GM12878 (cell line): ENCODE data around the gene PTGFRN. TPM values are rescaled to one million over a fixed set of nuclear protein-coding genes. Genes with fewer than 3 reads are reported as not detected.

Source experiments
- ATAC-seq: fragments of 200-7000 bp; cut with Tn5 transposase; 3 replicates; pipeline ENCODE4 v1.9.1; 2020; ENCODE audit warnings: mild to moderate bottlenecking, moderate library complexity
- BruUV-seq: library from RNA; stranded (reverse); fragments of 400-500 nt; replicated peaks from 2 replicates; lab custom pipeline; 2021; lab: Mats Ljungman, UMichigan
- CTCF ChIA-PET: fragments of 300-600 bp; sonication (Branson Sonifier 250); formaldehyde crosslinking; extraction: SDS; loops from one replicate; lab custom pipeline; 2021; ENCODE audit warnings: inconsistent platforms; lab: Yijun Ruan, JAX
- POLR2A ChIA-PET: fragments of 350-600 bp; formaldehyde crosslinking; extraction: SDS; loops from one replicate; lab custom pipeline; 2021; ENCODE audit warnings: inconsistent platforms; lab: Charles Lee
- RAD21 ChIA-PET: fragments of 300-600 bp; sonication (Branson Sonifier 250); formaldehyde crosslinking; loops from one replicate; lab custom pipeline; 2023; ENCODE audit warnings: antibody characterized with exemption; ENCODE audit not compliant: unreplicated experiment; lab: Charles Lee
- SMC1A ChIA-PET: fragments of 300-600 bp; sonication (Branson Sonifier 250); formaldehyde crosslinking; loops from one replicate; lab custom pipeline; 2023; ENCODE audit not compliant: unreplicated experiment, uncharacterized antibody; lab: Charles Lee
- DNase-seq: peaks from one replicate; pipeline ENCODE4 v3.0.0-alpha.2; 2011; ENCODE audit warnings: low read depth, low spot score
- FAIRE-seq: peaks from 3 replicates; lab custom pipeline; 2011; peaks lifted over from hg19 to GRCh38; lab: Jason Lieb, UNC
- H2AFZ ChIP-seq: 2 replicates; pipeline ENCODE4 v1.6.0; 2011; ENCODE audit warnings: low read depth, low read length, control low read depth; ENCODE audit not compliant: control insufficient read depth
- H3K27ac ChIP-seq: 2 replicates; pipeline ENCODE4 v1.5.1; 2011; ENCODE audit warnings: control low read depth; ENCODE audit not compliant: control insufficient read depth, insufficient read depth
- H3K27me3 ChIP-seq, 2 experiments: replicated peaks in 1 of 2; 2 replicates each; pipeline versions ENCODE4 v1.6.0 to v1.6.1; 2011; ENCODE audit warnings: low read length in 1 of 2; ENCODE audit not compliant: control insufficient read depth in 2 of 2, insufficient read depth in 2 of 2
- H3K36me3 ChIP-seq, 2 experiments: 2 replicates each; pipeline ENCODE4 v1.5.1; 2011; ENCODE audit warnings: low read length in 1 of 2; ENCODE audit not compliant: control insufficient read depth in 2 of 2, insufficient read depth in 2 of 2
- H3K4me1 ChIP-seq: 2 replicates; pipeline ENCODE4 v1.6.1; 2011; ENCODE audit warnings: mild to moderate bottlenecking, low read length, moderate library complexity, mixed read lengths; ENCODE audit not compliant: control insufficient read depth, insufficient read depth
- H3K4me2 ChIP-seq: 2 replicates; pipeline ENCODE4 v1.6.0; 2011; ENCODE audit warnings: control low read depth; ENCODE audit not compliant: control insufficient read depth, insufficient read depth
- H3K4me3 ChIP-seq: fragments of 200-600 bp; sonication (generic); 2 replicates; pipeline ENCODE4 v1.5.1; 2016
- H3K79me2 ChIP-seq: 2 replicates; pipeline ENCODE4 v1.6.0; 2011; ENCODE audit warnings: low read length; ENCODE audit not compliant: control insufficient read depth, insufficient read depth
- H3K9ac ChIP-seq: 2 replicates; pipeline ENCODE4 v1.8.0; 2011; ENCODE audit warnings: low read length, control low read depth, mixed read lengths; ENCODE audit not compliant: control insufficient read depth, insufficient read depth
- H3K9me3 ChIP-seq: replicated peaks from 3 replicates; pipeline ENCODE4 v1.5.1; 2011; ENCODE audit warnings: mild to moderate bottlenecking, low read length; ENCODE audit not compliant: control insufficient read depth, insufficient read depth
- H4K20me1 ChIP-seq: 2 replicates; pipeline ENCODE4 v1.6.0; 2011; ENCODE audit not compliant: control insufficient read depth, insufficient read depth
- CREB1 ChIP-seq: IDR thresholded peaks from 2 replicates; pipeline ENCODE4 v1.6.1; 2012; ENCODE audit warnings: low read depth, mild to moderate bottlenecking, inconsistent platforms
- EED ChIP-seq: sonication (generic); IDR thresholded peaks from 2 replicates; pipeline ENCODE4 v1.6.1; 2016; ENCODE audit warnings: antibody characterized with exemption, low read depth
- FOXM1 ChIP-seq: IDR thresholded peaks from 2 replicates; pipeline ENCODE4 v1.6.1; 2012; ENCODE audit warnings: low read depth, mild to moderate bottlenecking, inconsistent platforms, low read length, moderate library complexity
- HCFC1 ChIP-seq: fragments of 150-350 bp; IDR thresholded peaks from 2 replicates; pipeline ENCODE4 v1.6.1; 2014; ENCODE audit warnings: low read length
- IRF4 ChIP-seq: IDR thresholded peaks from 2 replicates; pipeline ENCODE4 v1.6.1; 2011; ENCODE audit warnings: low read depth, low read length
- SUZ12 ChIP-seq: fragments of 200-600 bp; sonication (generic); IDR thresholded peaks from one replicate; pipeline ENCODE4 v1.6.1; 2018; ENCODE audit warnings: antibody characterized with exemption, mild to moderate bottlenecking; ENCODE audit not compliant: unreplicated experiment
- TBL1XR1 ChIP-seq: IDR thresholded peaks from 2 replicates; pipeline ENCODE4 v1.6.1; 2012; ENCODE audit warnings: low read depth, low read length, improper control_type of control experiment
- WGBS: methylation state at CpG from one replicate; pipeline ENCODE4 v1.1.6; 2016; ENCODE audit warnings: low lambda C conversion rate; ENCODE audit not compliant: insufficient replicate concordance, insufficient coverage; ENCODE audit errors: missing lambda C conversion rate; 5-methylcytosine and 5-hydroxymethylcytosine counted together
- in situ Hi-C: fragments of 300-500 bp; cut with MboI; formaldehyde crosslinking; loops from 9 replicates; pipeline ENCODE4 v1.14.3; 2018; ENCODE audit warnings: mixed read lengths
- intact Hi-C: fragments of 100-400 bp; cut with micrococcal nuclease; formaldehyde crosslinking; loops from one replicate; pipeline ENCODE4 v1.14.2; 2022; ENCODE audit not compliant: unreplicated experiment
- polyA plus RNA-seq, 11 experiments: library from polyadenylated mRNA; depleted of rRNA in 4 of 11; unstranded in 6 of 11; stranded (reverse) in 5 of 11; fragments of >200 nt; fragmentation: Nextera tagmentation in 4 of 11; fragmentation: Illumina TruSeq in 1 of 11; extraction: Ambion mirVana in 4 of 11; extraction: Trizol in 1 of 11; gene quantifications; 1 replicate in 1 of 11; 2 replicates in 10 of 11; pipeline versions ENCODE4 v1.2.1 to v1.2.3, GENCODE V29; 2011 to 2016; ENCODE audit warnings: inconsistent platforms in 2 of 11, missing spikeins in 2 of 11, low read depth in 1 of 11
- total RNA-seq, 4 experiments: library from RNA; depleted of rRNA in 3 of 4; stranded (reverse); fragments of >200 nt in 3 of 4; fragmentation: Illumina TruSeq in 1 of 4; extraction: Trizol in 1 of 4; gene quantifications; 2 replicates each; pipeline versions ENCODE4 v1.2.1 to v1.2.3, GENCODE V29; 2013 to 2021
- TF ChIP-seq, protein P1 (sequence below): fragments of 450-650 bp; IDR thresholded peaks from 2 replicates; pipeline ENCODE4 v1.6.1; 2016; ENCODE audit warnings: mild to moderate bottlenecking, moderate library complexity, borderline replicate concordance
- TF ChIP-seq, protein P2 (sequence below): IDR thresholded peaks from 2 replicates; pipeline ENCODE4 v1.6.1; 2012; ENCODE audit warnings: improper control_type of control experiment, low read depth, low read length; ENCODE audit not compliant: insufficient replicate concordance
- TF ChIP-seq, protein P3 (sequence below): fragments of 450-650 bp; IDR thresholded peaks from 2 replicates; pipeline ENCODE4 v1.6.1; 2017; ENCODE audit warnings: mild to moderate bottlenecking, moderate library complexity

Gene PTGFRN
- total and polyA plus RNA-seq, 10 of the 15 experiments (the other 5 are each of a cell fraction or from before 2014, with no cell fraction given) = 2.7 to 8.3 (median 5.1) TPM

DNA sequence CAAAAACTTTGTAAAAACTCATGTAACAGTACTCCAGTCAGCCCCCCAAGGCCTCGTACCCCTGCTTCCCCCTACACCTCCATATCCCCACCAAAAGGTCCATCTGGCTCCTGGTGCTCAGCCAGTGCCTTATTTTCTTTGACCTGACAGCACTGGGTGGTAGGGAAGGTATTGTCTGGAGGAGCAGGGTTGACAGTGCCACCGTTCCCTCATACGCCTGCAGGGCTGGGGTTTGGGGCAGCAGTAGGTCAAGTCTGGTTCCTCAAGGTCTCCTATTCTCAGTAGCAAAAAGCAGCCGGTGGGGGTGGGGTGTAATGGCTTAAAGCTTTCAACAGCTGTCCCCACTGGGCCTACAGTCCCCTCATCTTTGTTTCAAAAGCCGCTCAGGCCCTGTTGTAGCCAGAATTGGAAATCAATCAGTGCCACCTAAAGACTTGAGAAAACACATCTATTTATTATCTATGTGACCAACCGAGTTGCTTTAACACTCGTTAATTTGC lies 125.1 kb downstream of the PTGFRN start:
- WGBS = 85% methylated on average over 7 of the region's 7 CpGs
- in situ Hi-C loops = no loop called here
- Histone ChIP-seq H3K27me3 (no peaks in the 10 kb centered on the region), H3K36me3 (peaks cover 0 to 2% of the 10 kb centered on the region in 2 experiments; a peak in 1 of 4 replicates), H3K9ac (no peak overlapping the region), H3K79me2 (no peaks in the 10 kb centered on the region), H2AFZ (no peak overlapping the region), H3K4me3 (no peak overlapping the region), H3K27ac (no peak overlapping the region), H3K9me3 (no peaks in the 10 kb centered on the region), H3K4me1 (no peaks in the 10 kb centered on the region), H4K20me1 (no peaks in the 10 kb centered on the region), H3K4me2 (no peak overlapping the region)
- FAIRE-seq = no peak
- ChIA-PET CTCF (interaction anchor here (1.1 kb wide), 1 partner anchor 13 kb away, joined by 4 read pairs; no protein-coding TSS in a partner anchor), POLR2A (no interaction called here), SMC1A (no interaction called here), RAD21 (no interaction called here)
- no TSS peak for BruUV-seq
- ATAC-seq = no peak
- no peak for DNase-seq
- intact Hi-C loops = no loop called here
- TF ChIP-seq, protein P1, sequence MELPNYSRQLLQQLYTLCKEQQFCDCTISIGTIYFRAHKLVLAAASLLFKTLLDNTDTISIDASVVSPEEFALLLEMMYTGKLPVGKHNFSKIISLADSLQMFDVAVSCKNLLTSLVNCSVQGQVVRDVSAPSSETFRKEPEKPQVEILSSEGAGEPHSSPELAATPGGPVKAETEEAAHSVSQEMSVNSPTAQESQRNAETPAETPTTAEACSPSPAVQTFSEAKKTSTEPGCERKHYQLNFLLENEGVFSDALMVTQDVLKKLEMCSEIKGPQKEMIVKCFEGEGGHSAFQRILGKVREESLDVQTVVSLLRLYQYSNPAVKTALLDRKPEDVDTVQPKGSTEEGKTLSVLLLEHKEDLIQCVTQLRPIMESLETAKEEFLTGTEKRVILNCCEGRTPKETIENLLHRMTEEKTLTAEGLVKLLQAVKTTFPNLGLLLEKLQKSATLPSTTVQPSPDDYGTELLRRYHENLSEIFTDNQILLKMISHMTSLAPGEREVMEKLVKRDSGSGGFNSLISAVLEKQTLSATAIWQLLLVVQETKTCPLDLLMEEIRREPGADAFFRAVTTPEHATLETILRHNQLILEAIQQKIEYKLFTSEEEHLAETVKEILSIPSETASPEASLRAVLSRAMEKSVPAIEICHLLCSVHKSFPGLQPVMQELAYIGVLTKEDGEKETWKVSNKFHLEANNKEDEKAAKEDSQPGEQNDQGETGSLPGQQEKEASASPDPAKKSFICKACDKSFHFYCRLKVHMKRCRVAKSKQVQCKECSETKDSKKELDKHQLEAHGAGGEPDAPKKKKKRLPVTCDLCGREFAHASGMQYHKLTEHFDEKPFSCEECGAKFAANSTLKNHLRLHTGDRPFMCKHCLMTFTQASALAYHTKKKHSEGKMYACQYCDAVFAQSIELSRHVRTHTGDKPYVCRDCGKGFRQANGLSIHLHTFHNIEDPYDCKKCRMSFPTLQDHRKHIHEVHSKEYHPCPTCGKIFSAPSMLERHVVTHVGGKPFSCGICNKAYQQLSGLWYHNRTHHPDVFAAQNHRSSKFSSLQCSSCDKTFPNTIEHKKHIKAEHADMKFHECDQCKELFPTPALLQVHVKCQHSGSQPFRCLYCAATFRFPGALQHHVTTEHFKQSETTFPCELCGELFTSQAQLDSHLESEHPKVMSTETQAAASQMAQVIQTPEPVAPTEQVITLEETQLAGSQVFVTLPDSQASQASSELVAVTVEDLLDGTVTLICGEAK = no peak
- TF ChIP-seq, protein P2, sequence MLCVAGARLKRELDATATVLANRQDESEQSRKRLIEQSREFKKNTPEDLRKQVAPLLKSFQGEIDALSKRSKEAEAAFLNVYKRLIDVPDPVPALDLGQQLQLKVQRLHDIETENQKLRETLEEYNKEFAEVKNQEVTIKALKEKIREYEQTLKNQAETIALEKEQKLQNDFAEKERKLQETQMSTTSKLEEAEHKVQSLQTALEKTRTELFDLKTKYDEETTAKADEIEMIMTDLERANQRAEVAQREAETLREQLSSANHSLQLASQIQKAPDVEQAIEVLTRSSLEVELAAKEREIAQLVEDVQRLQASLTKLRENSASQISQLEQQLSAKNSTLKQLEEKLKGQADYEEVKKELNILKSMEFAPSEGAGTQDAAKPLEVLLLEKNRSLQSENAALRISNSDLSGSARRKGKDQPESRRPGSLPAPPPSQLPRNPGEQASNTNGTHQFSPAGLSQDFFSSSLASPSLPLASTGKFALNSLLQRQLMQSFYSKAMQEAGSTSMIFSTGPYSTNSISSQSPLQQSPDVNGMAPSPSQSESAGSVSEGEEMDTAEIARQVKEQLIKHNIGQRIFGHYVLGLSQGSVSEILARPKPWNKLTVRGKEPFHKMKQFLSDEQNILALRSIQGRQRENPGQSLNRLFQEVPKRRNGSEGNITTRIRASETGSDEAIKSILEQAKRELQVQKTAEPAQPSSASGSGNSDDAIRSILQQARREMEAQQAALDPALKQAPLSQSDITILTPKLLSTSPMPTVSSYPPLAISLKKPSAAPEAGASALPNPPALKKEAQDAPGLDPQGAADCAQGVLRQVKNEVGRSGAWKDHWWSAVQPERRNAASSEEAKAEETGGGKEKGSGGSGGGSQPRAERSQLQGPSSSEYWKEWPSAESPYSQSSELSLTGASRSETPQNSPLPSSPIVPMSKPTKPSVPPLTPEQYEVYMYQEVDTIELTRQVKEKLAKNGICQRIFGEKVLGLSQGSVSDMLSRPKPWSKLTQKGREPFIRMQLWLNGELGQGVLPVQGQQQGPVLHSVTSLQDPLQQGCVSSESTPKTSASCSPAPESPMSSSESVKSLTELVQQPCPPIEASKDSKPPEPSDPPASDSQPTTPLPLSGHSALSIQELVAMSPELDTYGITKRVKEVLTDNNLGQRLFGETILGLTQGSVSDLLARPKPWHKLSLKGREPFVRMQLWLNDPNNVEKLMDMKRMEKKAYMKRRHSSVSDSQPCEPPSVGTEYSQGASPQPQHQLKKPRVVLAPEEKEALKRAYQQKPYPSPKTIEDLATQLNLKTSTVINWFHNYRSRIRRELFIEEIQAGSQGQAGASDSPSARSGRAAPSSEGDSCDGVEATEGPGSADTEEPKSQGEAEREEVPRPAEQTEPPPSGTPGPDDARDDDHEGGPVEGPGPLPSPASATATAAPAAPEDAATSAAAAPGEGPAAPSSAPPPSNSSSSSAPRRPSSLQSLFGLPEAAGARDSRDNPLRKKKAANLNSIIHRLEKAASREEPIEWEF = no peak
- TF ChIP-seq EED (no peak), IRF4 (no peak), TBL1XR1 (no peak), CREB1 (no peak), FOXM1 (no peak), SUZ12 (no peak), HCFC1 (no peak)
- TF ChIP-seq, protein P3, sequence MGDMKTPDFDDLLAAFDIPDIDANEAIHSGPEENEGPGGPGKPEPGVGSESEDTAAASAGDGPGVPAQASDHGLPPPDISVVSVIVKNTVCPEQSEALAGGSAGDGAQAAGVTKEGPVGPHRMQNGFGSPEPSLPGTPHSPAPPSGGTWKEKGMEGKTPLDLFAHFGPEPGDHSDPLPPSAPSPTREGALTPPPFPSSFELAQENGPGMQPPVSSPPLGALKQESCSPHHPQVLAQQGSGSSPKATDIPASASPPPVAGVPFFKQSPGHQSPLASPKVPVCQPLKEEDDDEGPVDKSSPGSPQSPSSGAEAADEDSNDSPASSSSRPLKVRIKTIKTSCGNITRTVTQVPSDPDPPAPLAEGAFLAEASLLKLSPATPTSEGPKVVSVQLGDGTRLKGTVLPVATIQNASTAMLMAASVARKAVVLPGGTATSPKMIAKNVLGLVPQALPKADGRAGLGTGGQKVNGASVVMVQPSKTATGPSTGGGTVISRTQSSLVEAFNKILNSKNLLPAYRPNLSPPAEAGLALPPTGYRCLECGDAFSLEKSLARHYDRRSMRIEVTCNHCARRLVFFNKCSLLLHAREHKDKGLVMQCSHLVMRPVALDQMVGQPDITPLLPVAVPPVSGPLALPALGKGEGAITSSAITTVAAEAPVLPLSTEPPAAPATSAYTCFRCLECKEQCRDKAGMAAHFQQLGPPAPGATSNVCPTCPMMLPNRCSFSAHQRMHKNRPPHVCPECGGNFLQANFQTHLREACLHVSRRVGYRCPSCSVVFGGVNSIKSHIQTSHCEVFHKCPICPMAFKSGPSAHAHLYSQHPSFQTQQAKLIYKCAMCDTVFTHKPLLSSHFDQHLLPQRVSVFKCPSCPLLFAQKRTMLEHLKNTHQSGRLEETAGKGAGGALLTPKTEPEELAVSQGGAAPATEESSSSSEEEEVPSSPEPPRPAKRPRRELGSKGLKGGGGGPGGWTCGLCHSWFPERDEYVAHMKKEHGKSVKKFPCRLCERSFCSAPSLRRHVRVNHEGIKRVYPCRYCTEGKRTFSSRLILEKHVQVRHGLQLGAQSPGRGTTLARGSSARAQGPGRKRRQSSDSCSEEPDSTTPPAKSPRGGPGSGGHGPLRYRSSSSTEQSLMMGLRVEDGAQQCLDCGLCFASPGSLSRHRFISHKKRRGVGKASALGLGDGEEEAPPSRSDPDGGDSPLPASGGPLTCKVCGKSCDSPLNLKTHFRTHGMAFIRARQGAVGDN = no peak
